ENCODE measurements around the gene KRTAP6-1.

The KRTAP6-1 gene

DNA sequence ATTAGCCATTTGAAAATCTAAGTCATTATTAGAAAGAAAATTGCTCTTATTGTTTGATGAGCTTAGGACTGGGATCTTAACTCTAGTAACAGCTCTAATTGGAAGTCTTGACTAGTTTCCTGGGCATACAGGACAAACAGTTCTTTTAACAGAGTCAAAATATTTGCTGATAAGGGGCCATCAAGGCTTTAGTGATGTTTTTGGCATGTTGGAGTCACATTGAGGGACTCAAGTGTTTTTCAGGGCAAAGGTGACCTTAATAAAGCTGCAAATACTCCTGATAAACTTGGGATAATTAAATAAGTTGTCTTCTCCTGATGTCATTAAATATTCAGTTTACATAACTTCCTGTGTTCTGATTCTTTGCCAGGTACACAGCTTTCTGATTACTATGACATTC is 46.1 kb downstream of the KRTAP6-1 start:
- H4K20me1 ChIP-seq (ENCODE audit: insufficient read depth, low read length): no peaks in the 10 kb centered on the region
- no peak overlapping the region for H3K27ac ChIP-seq (ENCODE audit: low read depth, low read length, poor library complexity, severe bottlenecking)
- H3K9me3 ChIP-seq (ENCODE audit: low read length): no peaks in the 10 kb centered on the region
- H3K4me1 ChIP-seq (ENCODE audit: insufficient read depth, low read length, severe bottlenecking): no peaks in the 10 kb centered on the region
- no peaks in the 10 kb centered on the region for H3F3A ChIP-seq (ENCODE audit: insufficient read depth, low read length)
- no peak overlapping the region for H3K4me2 ChIP-seq (ENCODE audit: low read length)
- no peaks in the 10 kb centered on the region for H3K79me2 ChIP-seq (ENCODE audit: insufficient read depth, low read length)
- TF ChIP-seq, protein P1, sequence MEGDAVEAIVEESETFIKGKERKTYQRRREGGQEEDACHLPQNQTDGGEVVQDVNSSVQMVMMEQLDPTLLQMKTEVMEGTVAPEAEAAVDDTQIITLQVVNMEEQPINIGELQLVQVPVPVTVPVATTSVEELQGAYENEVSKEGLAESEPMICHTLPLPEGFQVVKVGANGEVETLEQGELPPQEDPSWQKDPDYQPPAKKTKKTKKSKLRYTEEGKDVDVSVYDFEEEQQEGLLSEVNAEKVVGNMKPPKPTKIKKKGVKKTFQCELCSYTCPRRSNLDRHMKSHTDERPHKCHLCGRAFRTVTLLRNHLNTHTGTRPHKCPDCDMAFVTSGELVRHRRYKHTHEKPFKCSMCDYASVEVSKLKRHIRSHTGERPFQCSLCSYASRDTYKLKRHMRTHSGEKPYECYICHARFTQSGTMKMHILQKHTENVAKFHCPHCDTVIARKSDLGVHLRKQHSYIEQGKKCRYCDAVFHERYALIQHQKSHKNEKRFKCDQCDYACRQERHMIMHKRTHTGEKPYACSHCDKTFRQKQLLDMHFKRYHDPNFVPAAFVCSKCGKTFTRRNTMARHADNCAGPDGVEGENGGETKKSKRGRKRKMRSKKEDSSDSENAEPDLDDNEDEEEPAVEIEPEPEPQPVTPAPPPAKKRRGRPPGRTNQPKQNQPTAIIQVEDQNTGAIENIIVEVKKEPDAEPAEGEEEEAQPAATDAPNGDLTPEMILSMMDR (IDR thresholded peaks at IDR 0.05; ENCODE audit: low read length): no peak
- TF ChIP-seq EZH2 (IDR thresholded peaks at IDR 0.05; ENCODE audit: borderline replicate concordance, low read length): no peak
- H3K27me3 ChIP-seq (ENCODE audit: insufficient read depth, low read length): no peaks in the 10 kb centered on the region
- no peak overlapping the region for H2AFZ ChIP-seq (ENCODE audit: low read length)
- H3K36me3 ChIP-seq (ENCODE audit: insufficient read depth, low read length): no peaks in the 10 kb centered on the region
- H3K4me3 ChIP-seq (ENCODE audit: low read depth, low read length, poor library complexity, severe bottlenecking): no peak overlapping the region
- no peaks in the 10 kb centered on the region for H3K9me2 ChIP-seq (ENCODE audit: low read depth, low read length)
- no peak overlapping the region for H3K9ac ChIP-seq (ENCODE audit: low read length)

DNA sequence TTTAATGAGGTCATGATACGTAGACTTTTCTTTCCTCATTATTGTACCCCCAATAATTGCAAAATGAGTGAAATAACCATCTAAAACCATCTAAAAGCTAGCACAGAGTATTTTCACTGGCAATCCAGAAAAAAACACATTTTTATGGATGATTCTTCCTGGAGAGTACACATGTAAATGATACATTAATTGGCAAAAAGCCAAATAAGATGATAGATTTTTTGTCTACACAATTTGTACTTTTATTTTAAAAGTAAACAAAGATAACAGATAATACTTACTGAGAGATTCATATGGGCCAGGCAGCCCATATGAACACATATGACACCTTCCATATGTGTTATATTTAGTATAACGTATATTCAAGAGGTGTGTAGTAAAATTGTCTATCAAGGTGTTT is 50.1 kb downstream of the KRTAP6-1 start:
- Histone ChIP-seq H3K4me1 (ENCODE audit: insufficient read depth, low read length, severe bottlenecking) (no peaks in the 10 kb centered on the region), H3F3A (ENCODE audit: insufficient read depth, low read length) (no peaks in the 10 kb centered on the region), H2AFZ (ENCODE audit: low read length) (no peak overlapping the region), H3K9me2 (ENCODE audit: low read depth, low read length) (no peaks in the 10 kb centered on the region), H3K36me3 (ENCODE audit: insufficient read depth, low read length) (no peaks in the 10 kb centered on the region), H3K4me2 (ENCODE audit: low read length) (no peak overlapping the region), H3K9me3 (ENCODE audit: low read length) (no peaks in the 10 kb centered on the region), H3K9ac (ENCODE audit: low read length) (no peak overlapping the region), H3K27ac (ENCODE audit: low read depth, low read length, poor library complexity, severe bottlenecking) (no peak overlapping the region), H4K20me1 (ENCODE audit: insufficient read depth, low read length) (no peaks in the 10 kb centered on the region), H3K79me2 (ENCODE audit: insufficient read depth, low read length) (no peaks in the 10 kb centered on the region), H3K27me3 (ENCODE audit: insufficient read depth, low read length) (no peaks in the 10 kb centered on the region), H3K4me3 (ENCODE audit: low read depth, low read length, poor library complexity, severe bottlenecking) (no peak overlapping the region)
- no peak for TF ChIP-seq EZH2 (IDR thresholded peaks at IDR 0.05; ENCODE audit: borderline replicate concordance, low read length)

All from OCI-LY1 (cell line).